Measurements from ENCODE around the gene SSH2.

DNA sequence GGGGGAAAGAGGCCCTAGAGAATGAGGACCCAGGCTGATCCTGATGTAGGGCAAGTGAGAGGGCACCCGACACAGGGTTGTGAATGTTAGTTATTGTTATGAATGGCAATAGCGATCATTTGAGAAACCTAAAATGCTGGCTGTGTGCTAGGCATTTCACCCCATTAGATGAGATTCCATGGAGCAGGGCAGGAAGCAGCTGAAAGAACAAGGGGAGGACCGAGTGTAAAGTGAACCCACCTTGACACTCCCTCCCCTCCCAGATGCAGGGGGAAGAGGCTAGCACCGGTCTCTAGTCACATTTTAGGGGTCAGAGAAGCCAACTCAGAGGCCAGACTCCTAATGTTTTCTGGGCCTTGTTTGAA lies 306.8 kb downstream of the SSH2 start:
- TF ChIP-seq POLR2AphosphoS5 (IDR thresholded peaks at IDR 0.05; ENCODE audit: insufficient read depth in 1 of 2, low read depth in 1 of 2) (no peak), CTCF (IDR thresholded peaks at IDR 0.05) (no peak), POLR2A (IDR thresholded peaks at IDR 0.05) (no peak)
